Islet of Langerhans (tissue), 1 donor: ENCODE data around the gene UFSP1.

Experiments
- FAIRE-seq: peaks from one replicate; lab custom pipeline; 2011; peaks lifted over from hg19 to GRCh38; lab: Jason Lieb, UNC

The UFSP1 gene

GRCh38 chr7:100880645-100881044 lies 8.9 kb downstream of the UFSP1 start:
- no peak for FAIRE-seq

DNA sequence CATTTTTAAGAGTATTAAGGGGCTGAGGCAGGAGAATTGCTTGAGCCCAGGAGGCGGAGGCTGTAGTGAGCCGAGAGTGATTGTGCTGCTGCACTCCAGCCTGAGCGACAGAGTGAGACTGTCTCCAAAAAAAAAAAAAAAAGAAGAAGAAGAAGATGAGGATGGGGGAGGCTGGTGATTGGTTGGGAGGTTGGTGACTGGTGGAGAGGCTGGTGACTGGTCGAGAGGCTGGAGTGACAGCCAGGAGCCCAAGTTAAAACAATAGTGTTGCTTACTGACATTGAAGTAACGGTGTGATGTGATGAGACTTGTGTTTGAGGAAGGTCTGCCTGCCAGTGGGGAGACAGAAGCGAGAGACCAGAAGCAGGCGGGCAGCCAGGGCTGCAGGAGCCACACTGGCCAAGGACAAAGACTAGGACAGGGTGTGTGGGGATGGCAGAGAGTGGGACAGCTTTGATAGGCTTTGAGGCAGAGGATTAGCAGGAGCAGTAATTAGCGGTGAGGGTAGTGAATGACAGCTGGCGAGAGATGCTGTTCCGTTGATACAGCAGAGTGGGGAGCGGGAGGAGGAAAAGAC lies 9.7 kb downstream of the UFSP1 start:
- no peak for FAIRE-seq

GRCh38 chr7:100878685-100879084 lies 10.8 kb downstream of the UFSP1 start:
- no peak for FAIRE-seq

DNA sequence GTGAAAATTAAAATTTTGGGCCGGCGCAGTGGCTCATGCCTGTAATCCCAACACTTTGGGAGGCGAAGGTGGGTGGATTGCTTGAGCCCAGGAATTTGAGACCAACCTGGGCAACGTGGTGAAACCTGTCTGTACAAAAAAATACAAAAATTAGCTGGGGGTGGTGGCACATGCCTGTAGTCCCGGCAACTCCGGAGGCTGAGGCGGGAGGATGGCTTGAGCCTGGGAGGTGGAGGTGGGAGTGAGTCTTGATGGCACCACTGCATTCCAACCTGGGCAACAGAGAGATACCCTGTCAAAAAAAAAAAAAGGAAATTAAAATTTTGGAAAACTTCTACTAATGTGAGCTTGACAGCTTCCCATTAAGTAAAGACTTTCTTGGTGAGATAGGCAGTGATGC lies 11.5 kb downstream of the UFSP1 start:
- no peak for FAIRE-seq

GRCh38 chr7:100875356-100875751 lies 14.2 kb downstream of the UFSP1 start:
- FAIRE-seq, result no peak

- peak; percentile 17 for FAIRE-seq
Observed at GRCh38 chr7:100874577-100875355, 14.7 kb downstream of the UFSP1 start, which contains the start of gene SRRT. SRRT (plus strand) TSS chr7:100875103; CDS start chr7:100875591, 488 bp downstream.

DNA sequence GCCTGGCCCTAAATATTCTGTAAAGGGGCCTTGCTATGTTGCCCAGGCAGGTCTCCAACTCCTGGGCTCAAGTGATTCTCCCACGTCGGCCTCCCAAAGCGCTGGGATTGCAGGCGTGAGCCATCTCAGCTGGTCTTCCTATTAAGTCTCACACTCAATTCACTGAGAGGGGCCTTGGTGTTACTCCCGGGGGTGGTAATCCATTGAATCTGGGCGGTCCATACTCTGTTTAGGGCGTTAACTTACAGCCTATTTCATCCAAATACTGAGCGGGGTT lies 15.3 kb downstream of the UFSP1 start:
- FAIRE-seq, result no peak

DNA sequence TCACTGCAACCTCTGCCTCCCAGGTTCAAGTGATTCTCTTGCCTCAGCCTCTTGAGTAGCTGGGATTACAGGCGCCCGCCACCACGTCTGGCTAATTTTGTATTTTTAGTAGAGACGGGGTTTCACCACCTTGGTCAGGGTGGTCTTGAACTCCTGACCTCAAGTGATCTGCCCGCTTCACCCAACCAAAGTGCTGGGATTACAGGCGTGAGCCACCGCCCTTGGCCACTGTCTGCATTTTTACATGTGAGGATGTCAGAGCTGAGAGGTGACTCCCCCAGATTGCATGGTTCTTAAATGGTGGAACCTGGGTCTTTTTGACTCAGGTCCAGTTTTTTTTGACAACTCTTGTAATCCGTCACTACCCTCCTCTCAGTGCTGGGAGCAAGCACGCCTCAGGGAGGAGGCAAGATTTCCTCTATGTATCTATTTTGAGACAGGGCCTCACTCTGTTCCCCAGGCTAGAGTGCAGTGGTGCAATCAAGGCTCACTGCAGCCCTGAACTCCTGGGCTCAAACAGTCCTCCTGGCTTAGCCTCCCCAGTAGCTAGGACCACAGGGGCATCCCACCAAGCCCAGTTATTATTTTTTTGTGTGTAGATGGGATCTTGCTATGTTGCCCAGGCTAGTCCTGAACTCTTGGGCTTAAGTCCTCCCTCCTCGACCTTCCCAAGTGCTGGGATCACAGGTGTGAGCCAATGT lies 15.8 kb downstream of the UFSP1 start:
- FAIRE-seq, result no peak

- FAIRE-seq, result no peak
Observed at GRCh38 chr7:100867776-100868485, 21.6 kb downstream of the UFSP1 start.

GRCh38 chr7:100867040-100867775 lies 22.3 kb downstream of the UFSP1 start, which contains the start of gene TRIP6:
TRIP6 (plus strand) TSS chr7:100867387; CDS start chr7:100867498, 111 bp downstream.
- FAIRE-seq, result no peak

DNA sequence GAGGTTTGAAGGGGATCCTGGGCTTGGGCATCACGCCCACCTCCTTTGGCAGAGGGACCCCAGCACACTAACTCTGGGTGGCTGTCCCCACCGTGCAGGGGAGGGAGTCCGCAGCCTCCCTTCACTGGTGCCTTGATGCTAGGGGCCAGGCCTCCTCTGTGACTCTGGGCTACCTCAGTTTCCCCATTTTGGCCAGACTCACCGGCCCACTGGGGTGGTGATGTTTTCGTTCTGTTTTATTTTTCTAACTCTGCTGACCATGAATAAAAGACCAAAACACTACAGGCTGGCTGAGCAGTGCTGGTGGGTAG lies 22.8 kb downstream of the UFSP1 start:
- FAIRE-seq, result no peak

DNA sequence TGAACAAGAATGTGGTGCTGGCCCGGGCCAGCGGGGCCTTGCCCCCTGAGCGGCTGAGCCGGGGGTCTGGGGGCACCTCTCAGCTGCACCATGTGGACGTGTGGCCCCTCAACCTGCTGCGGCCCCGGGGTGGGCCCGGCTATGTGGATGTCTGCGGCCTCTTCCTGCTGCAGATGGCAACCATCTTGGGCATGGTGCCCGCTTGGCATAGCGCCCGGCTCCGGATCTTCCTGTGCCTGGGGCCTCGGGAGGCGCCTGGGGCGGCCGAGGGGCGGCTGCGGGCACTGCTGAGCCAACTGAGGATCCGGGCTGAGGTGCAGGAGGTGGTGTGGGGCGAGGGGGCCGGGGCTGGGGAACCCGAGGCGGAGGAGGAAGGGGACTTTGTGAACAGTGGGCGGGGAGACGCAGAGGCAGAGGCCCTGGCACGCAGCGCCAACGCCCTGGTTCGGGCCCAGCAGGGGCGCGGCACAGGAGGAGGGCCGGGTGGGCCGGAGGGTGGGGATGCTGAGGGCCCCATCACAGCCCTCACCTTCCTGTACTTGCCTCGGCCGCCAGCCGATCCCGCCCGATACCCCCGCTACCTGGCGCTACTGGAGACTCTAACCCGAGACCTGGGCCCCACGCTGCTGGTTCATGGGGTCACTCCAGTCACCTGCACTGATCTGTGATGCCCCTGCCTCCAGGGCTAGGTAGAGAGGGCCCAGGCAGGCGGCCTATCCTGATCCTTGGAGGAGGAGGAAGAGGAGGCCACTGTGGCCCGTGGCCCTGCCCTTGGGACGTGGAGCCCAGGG lies 23.4 kb downstream of the UFSP1 start:
- FAIRE-seq, result no peak

GRCh38 chr7:100865372-100865911 lies 24.1 kb downstream of the UFSP1 start:
- FAIRE-seq, result no peak

DNA sequence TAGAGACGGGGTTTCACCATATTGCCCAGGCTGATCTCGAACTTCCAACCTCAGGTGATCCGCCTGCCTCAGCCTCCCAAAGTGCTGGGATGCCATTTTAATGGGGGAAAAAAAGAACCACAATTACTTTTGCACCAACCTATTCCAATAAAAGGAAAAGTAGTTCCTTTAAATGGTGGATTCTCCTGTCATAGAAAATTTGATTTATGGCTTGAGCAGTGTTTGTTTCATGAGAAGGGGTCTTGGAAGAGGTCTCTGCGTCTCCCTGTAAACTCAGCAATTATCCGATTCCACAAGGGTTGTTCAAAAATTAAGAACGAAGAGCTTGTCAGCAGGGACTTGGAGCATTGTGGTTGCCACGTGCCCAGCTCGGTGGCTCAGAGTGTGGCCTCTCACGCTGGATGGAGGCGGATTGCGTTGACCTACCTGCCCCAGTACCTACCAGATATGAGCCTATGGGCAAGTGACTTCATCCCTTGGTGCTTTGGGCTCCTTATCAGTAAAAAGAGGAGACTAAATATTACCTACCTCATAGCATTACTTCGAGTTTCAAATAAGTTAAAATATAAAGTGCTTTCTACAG lies 25.2 kb downstream of the UFSP1 start:
- no peak for FAIRE-seq

DNA sequence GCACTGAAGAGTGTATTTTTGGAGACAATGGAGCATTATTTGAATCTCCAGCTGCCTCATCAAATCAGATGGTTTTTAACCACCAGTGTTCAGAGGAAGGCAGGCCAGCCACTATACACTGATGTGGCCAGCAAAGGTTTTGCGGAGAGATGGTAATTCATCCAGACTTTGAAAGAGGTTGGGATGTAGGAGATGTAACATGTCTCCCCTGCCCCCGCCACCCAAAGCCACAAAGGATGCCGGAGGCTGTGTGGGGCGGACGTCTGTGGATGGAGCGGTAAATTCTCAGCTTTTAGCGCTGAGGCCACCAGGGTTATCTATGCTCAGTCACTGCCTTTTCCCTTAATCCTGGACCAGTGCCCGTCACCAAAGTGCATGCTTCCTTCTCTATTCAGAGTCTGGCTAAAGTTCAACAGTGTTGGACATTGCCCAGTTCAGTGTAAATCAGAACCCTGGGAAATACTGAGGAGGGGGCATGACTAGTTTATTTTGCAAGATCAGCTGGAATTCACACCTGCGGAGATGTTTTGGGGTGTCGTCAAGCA lies 26.0 kb downstream of the UFSP1 start:
- FAIRE-seq, result no peak

DNA sequence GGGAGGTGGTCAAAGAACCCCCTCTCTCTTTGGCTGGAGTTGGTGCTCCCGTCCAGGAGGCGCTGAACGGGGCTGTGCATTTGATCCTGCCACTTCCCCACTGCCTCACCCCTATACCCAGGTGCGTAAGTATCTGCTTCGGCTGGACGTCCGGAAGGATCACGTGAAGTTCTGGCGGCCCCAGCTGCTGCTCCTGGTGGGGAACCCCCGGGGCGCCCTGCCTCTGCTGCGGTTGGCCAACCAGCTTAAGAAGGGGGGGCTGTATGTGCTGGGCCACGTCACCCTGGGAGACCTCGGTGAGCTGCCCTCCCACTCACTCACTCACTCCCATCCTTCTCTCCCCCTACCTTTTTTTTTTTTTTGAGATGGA lies 27.9 kb downstream of the UFSP1 start:
- no peak for FAIRE-seq

DNA sequence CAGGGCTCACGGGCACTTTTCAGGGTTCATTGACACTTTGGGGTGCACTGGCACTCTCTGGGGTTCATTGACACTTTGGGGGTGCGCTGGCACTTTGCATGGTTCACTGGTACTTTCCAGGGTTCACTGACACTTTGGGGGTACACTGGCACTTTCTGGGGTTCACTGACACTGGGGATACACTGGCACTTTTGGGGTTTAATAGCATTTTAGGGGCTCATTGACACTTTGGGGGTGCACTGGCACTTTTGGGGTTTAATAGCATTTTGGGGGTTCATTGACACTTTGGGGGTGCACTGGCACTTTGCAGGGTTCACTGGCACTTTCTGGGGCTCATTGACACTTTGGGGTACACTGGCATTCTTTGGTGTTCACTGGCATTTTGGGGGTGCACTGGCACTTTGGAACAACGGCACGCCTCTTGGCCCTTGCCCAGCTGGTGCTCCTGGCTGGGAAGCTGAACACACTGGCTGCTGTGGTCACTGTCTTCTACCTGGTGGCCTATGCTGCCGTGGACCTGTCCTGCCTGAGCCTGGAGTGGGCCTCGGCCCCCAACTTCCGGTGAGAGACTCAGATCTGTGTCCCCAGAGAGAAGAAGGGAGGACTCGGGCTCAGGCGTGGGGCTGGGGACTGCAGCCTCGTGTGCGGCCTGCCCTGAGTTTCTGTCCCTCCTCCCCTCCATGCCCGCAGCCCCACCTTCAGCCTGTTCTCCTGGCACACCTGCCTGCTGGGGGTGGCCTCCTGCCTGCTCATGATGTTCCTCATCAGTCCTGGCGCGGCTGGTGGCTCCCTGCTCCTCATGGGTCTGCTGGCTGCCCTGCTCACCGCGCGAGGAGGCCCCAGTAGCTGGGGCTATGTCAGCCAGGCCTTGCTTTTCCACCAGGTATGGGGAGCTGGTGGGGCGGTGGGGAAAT lies 28.6 kb downstream of the UFSP1 start:
- no peak for FAIRE-seq

GRCh38 chr7:100859856-100860255 lies 29.7 kb downstream of the UFSP1 start:
- no peak for FAIRE-seq

DNA sequence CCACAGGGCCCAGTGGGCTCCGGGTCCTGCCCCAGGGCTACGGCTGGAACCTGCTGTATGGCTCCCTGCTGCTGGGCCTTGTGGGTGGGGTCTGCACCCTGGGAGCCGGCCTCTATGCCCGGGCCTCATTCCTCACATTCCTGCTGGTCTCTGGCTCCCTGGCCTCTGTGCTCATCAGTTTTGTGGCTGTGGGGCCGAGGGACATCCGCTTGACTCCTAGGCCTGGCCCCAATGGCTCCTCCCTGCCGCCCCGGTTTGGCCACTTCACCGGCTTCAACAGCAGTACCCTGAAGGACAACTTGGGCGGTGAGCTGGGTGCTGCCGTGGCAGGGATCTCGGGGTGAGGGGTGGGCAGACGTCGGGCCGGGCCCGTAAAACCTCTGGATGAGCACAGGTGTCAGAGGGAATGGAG lies 32.6 kb downstream of the UFSP1 start:
- no peak for FAIRE-seq

- no peak for FAIRE-seq
Observed at GRCh38 chr7:100855515-100855914, 34.0 kb downstream of the UFSP1 start.
